Fibroblast of skin of right quadriceps (primary cell): Measurements from ENCODE around the gene VSIG10L2.

Source experiments
- DNase-seq: peaks from one replicate; pipeline ENCODE4 v3.0.0-alpha.2; 2013

VSIG10L2 gene

DNA sequence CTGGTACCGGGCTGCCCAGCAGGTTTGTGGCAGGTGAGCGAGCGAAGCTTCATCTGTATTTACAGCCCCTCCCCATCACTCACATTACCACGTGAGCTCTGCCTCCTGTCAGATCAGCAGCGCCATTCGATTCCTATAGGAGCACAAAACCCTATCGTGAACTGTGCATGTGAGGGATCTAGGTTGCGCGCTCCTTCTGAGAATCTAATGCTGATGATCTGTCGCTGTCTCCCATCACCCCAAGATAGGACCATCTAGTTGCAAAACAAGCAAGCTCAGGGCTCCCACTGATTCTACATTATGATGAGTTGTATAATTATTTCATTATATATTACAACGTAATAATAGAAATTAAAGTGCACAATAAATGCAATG lies 15.8 kb upstream of the VSIG10L2 start:
- DNase-seq = no peak

DNA sequence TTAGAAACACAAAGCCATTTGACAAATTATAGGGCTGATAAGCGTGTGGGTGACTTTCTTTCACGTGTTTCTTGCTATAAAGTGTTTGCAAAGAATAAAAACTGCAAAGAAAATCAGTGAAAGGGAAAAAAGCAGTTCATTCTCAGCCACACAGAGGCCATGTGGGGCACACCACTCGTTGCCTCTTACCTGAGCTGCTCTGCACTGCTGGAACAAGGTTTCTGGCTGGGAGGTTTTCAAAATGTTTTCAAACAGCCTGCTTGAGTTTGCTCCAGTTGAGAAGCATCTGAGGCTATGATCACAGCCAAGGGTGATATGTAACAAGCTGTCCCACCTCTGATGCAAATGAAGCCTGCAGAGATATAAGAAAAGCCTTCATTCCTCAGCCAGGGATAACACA lies 14.7 kb upstream of the VSIG10L2 start:
- DNase-seq = no peak

DNA sequence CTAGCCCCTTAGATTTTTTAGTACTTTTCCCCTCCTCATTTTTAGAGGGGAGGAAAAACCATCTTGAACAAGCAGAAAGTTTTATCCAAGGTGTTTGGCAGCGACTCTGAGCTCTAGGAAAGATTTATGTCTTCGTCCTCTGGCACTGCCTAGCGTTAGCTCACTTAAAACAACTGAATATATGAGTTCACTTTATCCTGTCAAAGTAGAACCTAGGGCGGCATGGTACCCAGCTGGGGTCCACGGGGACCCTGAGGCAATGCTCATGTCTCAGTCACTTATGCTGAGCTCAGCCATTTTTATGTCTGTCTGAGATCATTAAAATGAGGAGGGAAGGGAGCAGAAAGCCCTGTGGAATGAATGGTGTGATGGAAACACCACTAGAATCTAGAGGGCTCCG lies 14.2 kb upstream of the VSIG10L2 start:
- DNase-seq = no peak

DNA sequence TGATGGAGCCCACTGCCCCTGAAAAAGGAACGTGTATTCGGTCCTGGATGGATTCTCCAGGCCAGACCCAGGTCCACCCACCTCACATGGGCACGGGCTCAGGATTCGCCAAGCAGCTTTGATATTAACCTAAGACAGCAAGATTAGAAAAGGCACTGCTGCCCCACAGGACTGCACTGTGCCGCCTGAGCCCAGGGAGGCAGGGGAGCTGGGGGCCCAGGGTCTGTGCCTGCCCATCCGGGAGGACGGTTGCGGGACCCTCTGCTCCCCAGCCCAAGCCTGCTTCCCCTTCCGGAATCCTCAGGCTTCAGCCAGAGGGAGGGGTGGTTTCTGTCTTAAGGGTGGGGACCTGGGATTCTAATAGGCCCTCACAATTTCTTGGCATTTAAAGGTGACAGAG lies 13.5 kb upstream of the VSIG10L2 start:
- no peak for DNase-seq

DNA sequence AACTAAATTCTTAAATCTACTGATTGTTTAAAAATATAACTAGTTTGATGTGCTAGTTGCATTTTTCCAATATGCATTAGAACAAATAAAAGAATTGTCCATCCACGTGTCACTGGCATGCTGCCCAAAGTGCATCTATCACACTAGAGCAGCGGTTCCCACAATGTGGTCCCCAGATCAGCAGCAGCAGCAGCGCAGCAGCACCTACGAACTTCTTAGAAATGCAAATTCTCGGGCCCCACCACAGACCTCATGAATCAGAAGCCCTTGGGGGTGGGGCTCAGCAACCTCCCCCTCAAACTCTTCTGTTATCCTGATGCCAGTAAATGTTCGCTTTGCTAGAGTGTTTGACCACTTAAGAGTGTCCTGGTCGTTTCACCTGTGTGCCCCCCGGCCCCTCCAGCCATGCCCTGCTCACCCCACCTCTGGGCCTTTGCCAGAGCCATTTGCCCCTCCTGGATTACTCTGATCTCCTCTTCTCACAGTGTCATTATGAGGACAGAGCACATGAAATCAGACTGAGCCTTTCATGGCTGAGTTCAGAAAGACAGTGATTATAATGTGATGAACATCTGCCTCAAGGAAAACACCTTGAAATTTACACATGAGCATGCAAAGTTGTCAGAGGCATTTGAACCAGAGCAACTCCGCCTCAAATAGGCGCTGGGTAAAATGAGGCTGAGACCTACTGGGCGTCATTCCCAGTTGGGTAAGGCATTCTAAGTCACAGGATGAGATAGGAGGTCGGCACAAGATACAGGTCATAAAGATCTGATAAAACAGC lies 12.6 kb upstream of the VSIG10L2 start:
- no peak for DNase-seq

DNA sequence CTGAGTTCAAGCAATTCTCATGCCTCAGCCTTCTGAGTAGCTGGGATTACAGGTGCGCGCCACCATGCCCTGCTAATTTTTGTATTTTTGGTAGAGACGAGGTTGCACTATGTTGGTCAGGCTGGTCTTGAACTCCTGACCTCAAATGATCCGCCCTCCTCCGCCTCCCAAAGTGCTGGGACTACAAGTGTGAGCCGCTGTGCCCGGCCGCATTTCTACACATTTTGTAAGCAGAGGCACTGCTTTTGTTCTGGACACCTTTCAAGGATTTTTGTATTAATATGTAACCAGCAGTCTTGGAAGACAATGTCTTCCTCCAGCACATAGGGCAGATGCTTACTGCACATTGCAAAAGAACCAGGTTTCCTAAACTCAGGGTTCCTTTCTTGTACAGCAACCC lies 11.4 kb upstream of the VSIG10L2 start:
- DNase-seq = no peak

DNA sequence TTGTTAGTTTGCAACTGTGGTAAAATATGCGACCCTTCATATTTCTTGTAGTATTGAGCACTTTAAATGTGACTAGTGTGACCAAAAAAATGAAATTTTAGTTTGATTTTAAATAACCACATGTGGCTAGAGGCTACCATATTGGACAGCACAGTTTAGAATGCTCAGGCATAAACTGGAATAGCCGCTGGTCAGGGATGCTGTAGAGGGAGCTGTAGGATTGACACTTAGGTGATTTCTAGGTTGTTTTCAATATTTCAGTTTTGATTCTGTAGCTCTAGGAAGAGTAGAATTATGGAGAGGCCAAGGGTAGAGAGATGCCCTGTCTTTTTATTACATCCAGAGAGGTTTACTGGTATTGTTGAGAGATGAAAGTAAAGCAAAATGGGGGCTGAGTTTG lies 10.8 kb upstream of the VSIG10L2 start:
- no peak for DNase-seq

DNA sequence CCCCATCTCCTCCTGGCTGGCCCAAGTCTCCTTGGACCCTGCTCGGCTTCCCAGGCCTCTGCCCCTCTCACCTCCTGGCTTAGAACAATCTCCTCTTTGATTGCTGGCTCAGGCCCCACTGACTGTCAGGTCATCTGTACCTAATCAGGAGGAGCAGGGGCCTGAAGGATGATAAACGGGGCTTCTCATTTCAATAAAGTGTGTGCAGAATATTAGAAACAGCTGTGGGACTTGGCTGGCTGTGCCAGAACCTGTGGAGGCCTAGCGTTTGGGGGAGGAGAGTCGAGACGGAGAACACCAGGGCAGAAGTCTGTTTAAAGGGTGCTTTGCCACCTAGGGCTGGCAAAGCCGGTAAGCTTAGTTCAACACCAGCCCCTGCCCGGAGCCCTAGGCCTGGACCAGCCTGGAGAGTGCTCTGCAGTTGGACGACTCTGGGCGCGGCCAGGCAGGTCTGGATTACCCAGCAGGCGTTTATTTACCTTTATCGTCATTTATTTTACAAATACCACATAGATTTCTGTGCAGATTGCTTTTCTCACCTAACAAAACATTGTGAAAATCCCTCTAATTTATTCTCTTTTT lies 10.1 kb upstream of the VSIG10L2 start:
- DNase-seq = peak; percentile 69

DNA sequence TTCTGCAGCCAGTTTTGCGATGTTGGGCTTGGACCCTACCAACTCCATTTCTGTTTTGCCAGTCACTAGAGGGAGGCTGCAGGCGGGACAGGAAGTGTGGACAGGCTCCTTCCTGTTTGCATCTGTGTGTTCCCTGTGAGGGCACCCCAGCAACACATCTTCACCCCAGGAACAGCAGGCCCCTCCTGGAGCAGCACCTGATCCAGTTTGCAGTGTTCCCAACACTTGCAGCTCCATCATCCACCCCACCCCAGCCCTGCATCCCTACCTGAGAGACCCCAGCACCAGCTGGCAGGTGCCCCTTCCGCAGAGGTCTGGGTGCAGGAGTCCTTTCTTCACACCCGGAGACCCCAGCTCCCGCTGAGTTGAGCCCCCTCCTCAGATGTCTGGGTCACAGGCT lies 7.4 kb upstream of the VSIG10L2 start:
- no peak for DNase-seq

DNA sequence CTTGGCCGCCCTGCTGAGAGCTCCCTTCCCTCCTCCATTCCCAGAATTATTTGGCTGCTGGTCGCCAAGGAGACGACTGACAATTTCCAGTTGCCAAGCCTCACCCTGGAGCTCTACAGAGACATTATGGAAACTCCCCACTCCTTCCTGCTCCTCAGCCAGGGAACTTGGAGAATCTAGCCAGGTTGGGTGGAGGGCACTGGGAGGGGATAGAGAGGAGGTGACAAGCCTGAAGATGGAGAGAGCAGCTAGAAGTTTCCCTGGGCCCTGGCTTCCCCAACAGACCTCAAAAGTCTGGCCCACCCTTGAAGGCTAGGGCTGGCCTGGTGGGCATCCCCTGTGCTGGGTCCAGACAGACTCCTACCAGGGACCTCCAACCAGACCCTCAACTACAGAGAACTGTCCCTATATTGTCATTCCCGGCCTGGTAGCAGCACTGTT lies 6.7 kb upstream of the VSIG10L2 start:
- DNase-seq = no peak

DNA sequence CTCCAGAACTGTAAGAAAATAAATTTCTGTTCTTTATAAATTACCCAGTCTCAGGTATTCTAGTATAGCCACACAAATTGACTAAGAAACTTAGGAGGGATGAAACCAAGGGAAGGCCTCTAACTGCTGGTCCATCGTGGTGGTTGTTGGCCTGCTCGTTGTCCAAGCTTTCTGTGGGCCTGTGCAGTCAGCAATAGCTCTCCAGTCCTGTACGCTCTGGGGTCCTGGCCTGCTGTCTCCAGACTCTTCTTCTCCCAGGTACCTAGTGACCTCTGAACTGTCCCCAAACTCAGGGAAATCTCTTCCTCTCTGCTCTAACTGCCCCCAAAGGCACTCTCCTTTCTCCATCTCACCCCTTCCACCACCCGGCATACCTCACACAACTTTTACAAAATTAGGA lies 5.7 kb upstream of the VSIG10L2 start:
- DNase-seq = no peak

DNA sequence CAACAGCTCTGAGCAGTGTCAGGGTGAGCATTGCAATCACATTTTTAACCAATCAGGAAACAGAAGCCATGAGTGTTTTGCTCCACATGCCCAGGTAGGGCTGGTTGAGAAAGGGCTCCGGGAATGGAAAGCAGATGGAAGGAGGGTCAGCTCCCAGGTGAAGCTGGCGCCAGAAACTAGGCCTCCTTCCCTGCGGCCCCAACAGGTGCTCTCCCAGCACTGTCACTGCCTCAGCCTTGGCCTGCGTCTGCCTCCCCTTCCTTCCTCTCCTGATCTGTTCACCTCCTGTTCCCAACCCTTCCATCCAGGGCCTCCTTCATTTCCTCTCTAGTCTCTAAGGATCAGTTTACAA lies 4.6 kb upstream of the VSIG10L2 start:
- no peak for DNase-seq

DNA sequence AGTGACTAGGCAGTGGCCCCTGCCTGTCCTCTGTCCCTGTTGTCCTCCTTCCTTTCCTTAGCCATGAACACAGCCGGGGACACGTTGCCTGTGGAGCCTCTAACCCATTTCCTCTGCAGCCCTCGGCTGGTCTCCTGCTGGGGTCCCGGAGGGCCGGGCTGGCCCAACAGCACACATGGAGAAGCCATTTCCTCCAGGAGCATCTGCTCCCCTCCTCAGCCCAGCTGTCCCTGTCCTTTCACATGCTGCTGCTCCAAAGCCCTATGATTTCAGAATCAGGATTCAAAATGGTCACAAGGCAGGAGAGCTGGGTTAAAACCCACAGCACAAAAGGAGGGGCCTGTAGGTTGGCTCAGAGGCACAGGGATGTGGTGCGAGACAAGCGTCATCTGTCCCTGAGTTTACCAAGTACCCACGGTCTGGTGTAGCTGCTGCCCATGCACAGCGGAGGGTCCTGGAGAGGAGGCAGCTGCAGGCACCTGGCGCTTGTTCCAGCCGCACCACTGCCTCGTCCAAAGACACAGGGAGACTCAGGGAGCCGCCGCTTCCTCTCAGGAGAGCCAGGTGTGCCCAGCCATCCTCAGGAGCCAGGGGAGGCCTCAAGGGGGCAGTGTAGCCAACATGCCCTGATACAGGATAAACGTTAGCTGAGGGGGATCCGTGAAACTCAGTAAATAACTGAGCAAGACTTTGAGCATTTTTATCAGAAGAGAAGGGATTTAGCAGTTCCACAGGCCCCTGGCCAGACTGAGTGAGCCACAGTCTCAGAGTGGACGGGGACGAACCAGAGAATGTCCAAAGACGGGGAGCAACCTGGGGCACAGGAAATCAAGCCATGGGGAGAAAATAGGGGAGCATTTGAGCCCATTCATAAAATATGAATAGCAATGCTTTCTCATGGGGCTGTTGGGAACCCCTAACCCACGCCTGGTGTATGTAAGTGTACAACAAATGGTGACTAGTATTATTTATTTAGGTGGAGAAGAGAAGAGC lies 3.9 kb upstream of the VSIG10L2 start:
- peak; percentile 23 for DNase-seq

DNA sequence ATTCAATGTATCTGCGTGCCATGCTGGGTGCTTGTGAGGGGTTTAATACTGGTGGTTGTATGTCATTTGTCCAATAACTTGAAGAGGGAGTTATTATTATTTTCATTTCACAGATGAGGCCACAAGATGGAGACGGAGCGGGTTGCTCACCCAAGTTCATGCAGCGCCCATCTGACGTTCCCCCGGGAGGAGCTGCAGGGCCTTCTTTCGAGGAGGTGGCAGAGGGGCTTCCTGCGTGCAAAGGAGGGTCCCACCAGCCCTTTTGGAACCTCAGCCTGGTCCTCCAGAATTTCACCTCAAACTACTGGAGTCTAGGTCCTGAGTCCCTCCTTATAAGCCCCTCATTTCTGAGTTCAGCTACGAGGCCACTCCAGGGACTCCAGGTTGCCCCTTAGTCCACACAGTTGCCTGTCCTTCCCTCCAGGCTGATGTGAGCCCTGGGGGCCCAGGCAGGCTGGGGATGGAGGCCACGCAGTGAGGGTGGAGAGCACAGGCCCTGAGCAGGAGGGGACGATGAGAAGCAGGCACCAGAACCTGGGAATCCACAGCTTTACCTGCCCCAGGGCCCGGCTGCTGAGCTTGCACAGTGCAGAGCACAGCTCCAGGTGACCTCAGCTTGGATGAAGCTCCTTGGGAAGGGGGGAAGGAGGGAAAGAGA lies 2.9 kb upstream of the VSIG10L2 start:
- no peak for DNase-seq

DNA sequence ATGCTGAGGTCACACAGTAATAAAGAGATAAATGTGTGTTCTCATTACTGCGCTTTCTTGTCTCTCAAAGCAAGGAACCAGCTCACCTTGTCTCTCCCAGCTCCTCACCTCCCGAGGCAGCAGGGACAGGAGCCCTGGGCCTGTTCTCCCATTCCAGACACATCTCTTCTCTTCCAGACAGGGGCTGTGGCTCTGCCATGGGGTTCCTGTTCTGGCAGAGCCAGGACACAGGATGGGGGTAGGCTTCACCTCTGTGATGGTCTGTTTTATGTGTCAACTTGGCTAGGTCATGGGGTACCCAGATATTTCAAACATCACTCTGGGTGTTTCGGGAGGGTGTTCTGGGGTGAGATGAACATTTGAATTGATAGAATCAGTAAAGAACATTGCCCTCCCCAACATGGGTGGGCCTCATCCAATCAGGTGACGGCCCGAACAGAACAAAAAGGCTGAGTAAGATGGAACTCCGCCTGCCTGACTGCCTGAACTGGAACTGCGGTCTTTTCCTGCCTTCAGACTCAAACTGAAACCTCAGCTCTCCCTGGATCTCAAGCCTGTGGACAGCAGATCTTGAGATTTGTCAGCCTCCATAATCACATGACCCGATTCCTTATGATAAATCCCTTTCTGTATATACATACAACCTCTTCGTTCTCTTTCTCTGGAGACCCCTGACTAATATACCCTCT lies 2.0 kb upstream of the VSIG10L2 start:
- DNase-seq = no peak

DNA sequence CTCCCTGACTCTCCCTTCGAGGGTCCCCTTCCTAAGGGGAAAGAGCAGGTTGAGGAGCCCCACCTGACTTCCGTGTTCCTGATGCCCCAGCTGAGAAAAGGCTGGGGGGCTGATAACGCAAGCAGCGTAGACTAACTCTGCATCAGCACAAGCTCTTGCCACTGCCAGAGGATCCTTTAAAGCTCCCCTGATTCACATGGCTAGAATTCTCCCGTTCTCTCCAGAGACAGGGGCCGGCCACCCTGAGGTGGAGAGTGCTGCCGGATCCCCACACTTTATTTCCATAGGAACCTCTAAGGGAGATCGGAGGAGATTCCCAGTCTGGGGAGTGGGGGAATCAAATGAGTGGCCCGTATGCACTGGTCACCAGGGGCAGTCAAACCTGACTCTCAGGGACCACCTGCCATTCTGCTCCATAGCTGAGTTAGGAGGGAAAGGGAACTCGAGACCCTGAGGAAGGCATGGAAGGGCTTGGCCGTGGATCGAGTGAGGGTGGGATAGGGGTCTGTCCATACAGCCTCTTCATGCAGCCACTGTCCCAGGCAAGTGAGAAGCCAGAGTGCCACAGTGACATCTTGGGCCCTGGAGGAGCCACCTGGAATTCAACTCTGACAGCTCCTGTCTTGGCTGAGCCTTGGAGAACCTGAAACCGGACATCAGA lies 1.4 kb upstream of the VSIG10L2 start:
- no peak for DNase-seq

DNA sequence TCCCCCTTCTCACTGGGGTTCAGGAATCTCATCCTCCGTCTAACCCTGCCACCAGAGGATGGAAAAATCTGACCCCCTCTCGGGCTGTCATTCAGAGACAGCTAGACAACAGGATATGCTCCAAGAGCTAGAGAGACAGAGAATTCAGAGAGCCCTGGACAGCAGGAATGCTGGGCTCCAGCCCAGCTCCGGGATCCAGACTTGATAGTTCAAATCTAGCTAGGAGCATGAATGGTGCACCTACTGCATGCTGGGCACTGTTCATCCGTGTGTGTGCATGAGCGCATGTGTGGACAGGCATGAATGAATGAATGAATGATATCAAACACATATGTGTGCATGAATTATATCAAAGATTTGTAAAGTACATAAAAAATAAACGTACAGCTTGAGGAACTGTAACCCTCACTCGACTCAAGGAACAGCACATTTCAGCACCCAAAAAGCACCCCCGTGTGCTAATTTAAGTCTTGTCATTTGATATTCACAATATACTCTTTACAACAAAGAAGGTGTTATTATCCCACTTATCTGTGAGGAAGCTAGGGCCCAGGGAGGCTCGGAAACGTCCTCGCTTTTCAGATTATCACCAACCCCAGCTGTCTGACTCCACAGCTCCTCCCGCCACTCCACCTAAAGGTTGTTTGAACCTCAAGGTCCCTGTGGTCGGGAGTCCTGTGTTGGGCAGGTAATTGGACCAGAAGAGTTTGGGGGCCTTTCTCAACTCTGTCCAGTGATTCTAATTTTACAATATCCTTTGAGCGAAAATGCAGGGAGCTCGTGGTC lies 640 bp upstream of the VSIG10L2 start:
- no peak for DNase-seq

DNA sequence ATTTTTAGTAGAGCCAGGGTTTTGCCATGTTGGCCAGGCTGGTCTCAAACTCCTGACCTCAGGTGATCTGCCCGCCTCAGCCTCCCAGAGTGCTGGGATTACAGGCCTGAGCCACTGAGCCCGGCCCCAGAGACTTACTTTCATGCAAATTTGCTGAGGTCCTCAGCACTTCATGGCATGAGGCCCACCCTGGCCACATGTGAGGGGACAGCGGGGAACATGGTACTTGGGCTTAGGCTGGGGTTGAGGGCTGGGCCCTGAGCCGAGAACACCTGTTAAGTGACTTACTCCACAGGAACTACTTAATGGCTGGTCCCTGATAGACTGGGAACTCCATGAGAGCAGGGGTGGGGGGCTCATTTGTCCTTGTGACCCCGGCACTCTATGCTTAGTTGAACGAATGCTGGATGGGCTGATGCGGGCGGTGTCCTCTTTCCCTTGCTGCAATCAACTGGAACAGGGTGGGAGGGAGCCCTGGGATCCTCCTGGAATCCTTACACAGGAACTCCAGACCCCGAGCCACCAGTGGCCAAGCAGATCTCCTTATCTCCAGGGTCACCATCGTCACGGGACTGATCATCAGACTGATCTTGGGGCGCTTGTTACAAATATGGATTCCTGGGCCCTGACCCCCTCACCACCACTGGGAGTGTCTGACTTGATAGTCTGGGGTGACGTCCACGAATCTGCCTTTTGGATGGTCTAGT lies 1.0 kb downstream of the VSIG10L2 start:
- no peak for DNase-seq

DNA sequence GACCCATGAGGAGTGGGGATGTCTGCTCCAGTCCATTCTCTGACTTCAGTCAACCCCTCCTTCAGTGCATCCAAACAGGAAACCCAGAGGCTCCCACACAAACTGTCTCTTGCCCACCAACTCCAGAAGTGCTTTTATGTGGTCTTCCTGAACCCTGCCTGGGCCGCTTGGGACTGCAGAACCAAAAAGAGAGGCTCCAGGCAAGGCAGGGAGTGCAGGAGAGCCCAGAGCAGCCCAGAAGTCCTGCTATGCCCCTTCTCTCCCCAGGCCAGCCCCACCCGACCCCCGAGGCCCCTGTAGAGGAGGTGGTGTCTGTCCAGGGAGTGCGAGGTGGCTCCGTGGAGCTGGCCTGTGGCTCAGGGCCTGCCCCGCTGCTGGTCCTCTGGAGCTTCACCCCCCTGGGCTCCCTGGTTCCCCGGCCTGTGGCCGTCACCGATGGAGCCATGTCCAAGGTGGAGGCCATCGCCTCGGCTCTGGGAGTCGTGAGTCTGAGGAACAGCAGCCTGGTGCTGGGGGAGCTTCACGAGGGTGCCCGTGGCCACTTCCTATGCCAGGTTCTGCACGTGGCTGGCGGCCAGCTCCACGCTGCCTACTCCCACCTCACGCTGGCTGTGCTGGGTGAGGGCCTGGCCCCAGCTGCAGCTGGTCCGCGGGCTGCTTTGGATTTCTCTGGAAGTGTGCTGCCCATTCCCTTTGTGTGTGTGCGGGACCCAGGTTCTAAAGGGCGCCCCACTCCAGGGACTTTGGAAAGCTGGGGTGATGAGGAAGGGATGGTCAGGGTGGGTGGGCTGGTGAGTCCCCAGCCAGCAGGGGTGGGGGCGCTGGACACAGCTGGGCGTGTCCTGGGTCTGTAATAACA lies 1.8 kb downstream of the VSIG10L2 start:
- DNase-seq = no peak
